GM23338 (cell line): ENCODE data around the gene CYB5R4. TPM values are rescaled to one million over a fixed set of nuclear protein-coding genes. Genes with fewer than 3 reads are reported as not detected.
A peak's percentile ranks its signal among the peaks of the same experiment; 100 is the strongest.

ENCODE experiments used
- ATAC-seq: fragments of 200-7000 bp; cut with Tn5 transposase; 3 replicates; pipeline ENCODE4 v1.9.1; 2020
- DNase-seq: peaks from one replicate; pipeline ENCODE4 v3.0.0-alpha.2; 2015; ENCODE audit warnings: low spot score
- H2AFZ ChIP-seq: fragments of 200-600 bp; sonication (generic); 2 replicates; pipeline ENCODE4 v1.8.0; 2016; ENCODE audit warnings: antibody characterized with exemption, mild to moderate bottlenecking, moderate library complexity
- H3F3A ChIP-seq: fragments of 200-600 bp; sonication (generic); replicated peaks from 2 replicates; pipeline ENCODE4 v1.8.0; 2017; ENCODE audit warnings: antibody characterized with exemption, mixed run types, low read depth
- H3K27ac ChIP-seq: fragments of 200-600 bp; sonication (generic); 2 replicates; pipeline ENCODE4 v1.6.1; 2016; ENCODE audit warnings: low read depth
- H3K27me3 ChIP-seq: fragments of 200-600 bp; sonication (generic); 2 replicates; pipeline ENCODE4 v1.8.0; 2016; ENCODE audit warnings: mild to moderate bottlenecking, mixed run types, moderate library complexity; ENCODE audit not compliant: insufficient read depth
- H3K36me3 ChIP-seq: fragments of 200-600 bp; sonication (generic); 2 replicates; pipeline ENCODE4 v1.8.0; 2016; ENCODE audit warnings: mild to moderate bottlenecking; ENCODE audit not compliant: insufficient read depth
- H3K4me1 ChIP-seq: fragments of 200-600 bp; sonication (generic); 2 replicates; pipeline ENCODE4 v1.8.0; 2016; ENCODE audit warnings: mild to moderate bottlenecking, moderate library complexity; ENCODE audit not compliant: insufficient read depth
- H3K4me2 ChIP-seq: fragments of 200-600 bp; sonication (generic); 2 replicates; pipeline ENCODE4 v1.7.1; 2017; ENCODE audit warnings: mixed run types
- H3K4me3 ChIP-seq: fragments of 200-600 bp; sonication (generic); 2 replicates; pipeline ENCODE4 v1.6.1; 2016; ENCODE audit warnings: mixed run types
- H3K79me2 ChIP-seq: fragments of 200-600 bp; sonication (generic); replicated peaks from 2 replicates; pipeline ENCODE4 v1.8.0; 2017; ENCODE audit warnings: mild to moderate bottlenecking; ENCODE audit not compliant: insufficient read depth
- H3K9me2 ChIP-seq: fragments of 200-600 bp; sonication (generic); 2 replicates; pipeline ENCODE4 v1.8.0; 2017; ENCODE audit not compliant: insufficient read depth
- H4K20me1 ChIP-seq: fragments of 200-600 bp; sonication (generic); replicated peaks from 2 replicates; pipeline ENCODE4 v1.8.0; 2017; ENCODE audit warnings: mild to moderate bottlenecking; ENCODE audit not compliant: insufficient read depth
- H3K27ac Mint-ChIP-seq: 2 replicates; pipeline ENCODE4 v1.8.0; 2020; ENCODE audit warnings: inconsistent platforms, mild to moderate bottlenecking, moderate library complexity, mixed read lengths
- H3K27me3 Mint-ChIP-seq: 3 replicates; pipeline ENCODE4 v1.8.0; 2022; ENCODE audit warnings: low read depth, mild to moderate bottlenecking, moderate library complexity, mixed read lengths, inconsistent platforms; ENCODE audit not compliant: insufficient read depth, poor library complexity
- H3K36me3 Mint-ChIP-seq: 3 replicates; pipeline ENCODE4 v1.8.0; 2021; ENCODE audit warnings: low read depth, mild to moderate bottlenecking, inconsistent platforms, moderate library complexity, mixed read lengths
- H3K4me1 Mint-ChIP-seq: 3 replicates; pipeline ENCODE4 v1.8.0; 2020; ENCODE audit warnings: mild to moderate bottlenecking, inconsistent platforms, mixed read lengths
- H3K4me3 Mint-ChIP-seq: 3 replicates; pipeline ENCODE4 v1.8.0; 2021; ENCODE audit warnings: moderate library complexity, mild to moderate bottlenecking, inconsistent platforms, mixed read lengths
- H3K9me3 Mint-ChIP-seq: 3 replicates; pipeline ENCODE4 v1.8.0; 2020; ENCODE audit warnings: moderate library complexity, mild to moderate bottlenecking, inconsistent platforms, mixed read lengths
- ETS1 ChIP-seq: IDR thresholded peaks from 2 replicates; pipeline ENCODE4 v1.6.1; 2016; ENCODE audit warnings: antibody characterized with exemption
- EZH2phosphoT487 ChIP-seq: fragments of 200-600 bp; sonication (generic); IDR thresholded peaks from one replicate; pipeline ENCODE4 v1.8.1; 2018; ENCODE audit warnings: antibody characterized with exemption; ENCODE audit not compliant: unreplicated experiment
- JUNB ChIP-seq: IDR thresholded peaks from one replicate; pipeline ENCODE4 v1.6.1; 2016; ENCODE audit warnings: antibody characterized with exemption; ENCODE audit not compliant: unreplicated experiment
- NANOG ChIP-seq: IDR thresholded peaks from 2 replicates; pipeline ENCODE4 v1.6.1; 2016; ENCODE audit warnings: antibody characterized with exemption, borderline replicate concordance
- REST ChIP-seq: IDR thresholded peaks from one replicate; pipeline ENCODE4 v1.6.1; 2018; ENCODE audit warnings: antibody characterized with exemption; ENCODE audit not compliant: unreplicated experiment
- ZNF114 ChIP-seq: fragments of 250-450 bp; sonication (Bioruptor Pico); IDR thresholded peaks from 2 replicates; pipeline ENCODE4 v1.5.0; 2020; ENCODE audit warnings: mild to moderate bottlenecking, moderate library complexity
- polyA plus RNA-seq: library from polyadenylated mRNA; unstranded; fragments of >200 nt; fragmentation: Nextera tagmentation; extraction: Ambion mirVana; gene quantifications from 2 replicates; pipeline ENCODE4 v1.2.1, GENCODE V29; 2016
- total RNA-seq: library from RNA; depleted of rRNA; stranded (reverse); fragments of >200 nt; shearing (Covaris generic); gene quantifications from 2 replicates; pipeline ENCODE4 v1.2.3, GENCODE V29; 2014
- TF ChIP-seq, protein P1 (sequence below), 2 experiments: fragments of 200-600 bp in 1 of 2; sonication (generic) in 1 of 2; conservative IDR thresholded peaks; 2 replicates each; pipeline versions ENCODE4 v1.5.1 to v1.6.1; 2016 to 2017; ENCODE audit warnings: antibody characterized with exemption in 2 of 2, low read depth in 2 of 2, mild to moderate bottlenecking in 2 of 2, moderate library complexity in 1 of 2
- TF ChIP-seq, protein P2 (sequence below): fragments of 250-450 bp; sonication (Bioruptor Pico); IDR thresholded peaks from 2 replicates; pipeline ENCODE4 v1.5.0; 2020; ENCODE audit warnings: mild to moderate bottlenecking, moderate library complexity

Gene CYB5R4
- total and polyA plus RNA-seq, 2 experiments from 2014 or later = 8.9 to 17.2 TPM

GRCh38 chr6:83867043-83867442 is 7.6 kb downstream of the CYB5R4 start:
- H3K4me1 ChIP-seq = no peaks in the 10 kb centered on the region
- H3K27ac ChIP-seq = no peak overlapping the region
- DNase-seq (no peak), ATAC-seq (no peak)
- no peaks in the 10 kb centered on the region for H3F3A ChIP-seq
- no peak overlapping the region for H3K4me3 ChIP-seq
- Mint-ChIP-seq H3K9me3 (peaks cover 21% of the 10 kb centered on the region), H3K27me3 (no peaks in the 10 kb centered on the region), H3K27ac (no peak overlapping the region), H3K4me3 (no peak overlapping the region), H3K4me1 (peaks cover 4% of the 10 kb centered on the region; the same call in 2 of the 3 replicates), H3K36me3 (peaks cover 48% of the 10 kb centered on the region)
- peaks cover 19% of the 10 kb centered on the region; the same call in 1 of the 2 replicates for H3K36me3 ChIP-seq
- TF ChIP-seq JUNB = no peak
- TF ChIP-seq NANOG = no peak
- TF ChIP-seq, protein P1, sequence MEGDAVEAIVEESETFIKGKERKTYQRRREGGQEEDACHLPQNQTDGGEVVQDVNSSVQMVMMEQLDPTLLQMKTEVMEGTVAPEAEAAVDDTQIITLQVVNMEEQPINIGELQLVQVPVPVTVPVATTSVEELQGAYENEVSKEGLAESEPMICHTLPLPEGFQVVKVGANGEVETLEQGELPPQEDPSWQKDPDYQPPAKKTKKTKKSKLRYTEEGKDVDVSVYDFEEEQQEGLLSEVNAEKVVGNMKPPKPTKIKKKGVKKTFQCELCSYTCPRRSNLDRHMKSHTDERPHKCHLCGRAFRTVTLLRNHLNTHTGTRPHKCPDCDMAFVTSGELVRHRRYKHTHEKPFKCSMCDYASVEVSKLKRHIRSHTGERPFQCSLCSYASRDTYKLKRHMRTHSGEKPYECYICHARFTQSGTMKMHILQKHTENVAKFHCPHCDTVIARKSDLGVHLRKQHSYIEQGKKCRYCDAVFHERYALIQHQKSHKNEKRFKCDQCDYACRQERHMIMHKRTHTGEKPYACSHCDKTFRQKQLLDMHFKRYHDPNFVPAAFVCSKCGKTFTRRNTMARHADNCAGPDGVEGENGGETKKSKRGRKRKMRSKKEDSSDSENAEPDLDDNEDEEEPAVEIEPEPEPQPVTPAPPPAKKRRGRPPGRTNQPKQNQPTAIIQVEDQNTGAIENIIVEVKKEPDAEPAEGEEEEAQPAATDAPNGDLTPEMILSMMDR (conservative IDR thresholded peaks at IDR 0.05; ENCODE audit: low read depth in 2 of 2) = no peak
- TF ChIP-seq REST = no peak
- no peaks in the 10 kb centered on the region for H3K9me2 ChIP-seq
- peaks cover 4% of the 10 kb centered on the region; the same call in 1 of the 2 replicates for H4K20me1 ChIP-seq
- no peak overlapping the region for H2AFZ ChIP-seq
- H3K79me2 ChIP-seq = peaks cover 26% of the 10 kb centered on the region
- no peak overlapping the region for H3K4me2 ChIP-seq
- H3K27me3 ChIP-seq = no peaks in the 10 kb centered on the region

DNA sequence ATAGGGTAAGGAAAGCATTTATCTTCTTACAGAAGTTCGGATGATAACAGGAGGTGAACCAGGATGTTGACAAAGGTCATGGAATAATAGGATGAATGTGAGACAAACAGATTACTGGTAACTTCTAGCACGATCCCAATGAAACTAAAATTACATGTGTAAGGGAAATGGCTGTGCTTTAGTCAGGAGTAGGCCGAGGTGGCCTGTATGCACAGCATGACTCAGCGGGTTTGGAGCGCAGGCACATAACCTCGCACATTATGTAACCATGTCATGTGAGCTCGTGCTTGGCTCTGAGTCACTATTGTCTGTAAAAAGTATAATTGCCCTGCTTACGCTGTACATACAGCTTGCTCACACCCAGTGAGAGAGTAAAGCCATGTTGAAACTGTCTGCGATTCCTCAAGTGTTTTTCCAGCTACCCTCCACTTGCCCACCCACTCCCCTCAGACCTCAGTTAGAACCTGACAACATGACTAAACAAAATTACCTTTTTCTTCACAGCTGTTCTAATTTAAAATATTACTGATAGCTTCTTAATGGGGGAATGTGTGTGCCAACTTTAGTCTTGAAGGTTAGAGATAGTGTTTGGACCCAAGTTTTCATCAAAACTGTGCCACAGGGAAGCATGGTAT is 8.2 kb downstream of the CYB5R4 start:
- no peaks in the 10 kb centered on the region for H4K20me1 ChIP-seq
- H3K27ac ChIP-seq = no peak overlapping the region
- H3K27me3 Mint-ChIP-seq = no peaks in the 10 kb centered on the region
- H3F3A ChIP-seq = no peaks in the 10 kb centered on the region
- no peak overlapping the region for H2AFZ ChIP-seq
- peaks cover 19% of the 10 kb centered on the region; the same call in 1 of the 2 replicates for H3K36me3 ChIP-seq
- no peak overlapping the region for H3K4me2 ChIP-seq
- no peak overlapping the region for H3K4me3 Mint-ChIP-seq
- H3K4me3 ChIP-seq = no peak overlapping the region
- H3K27me3 ChIP-seq = no peaks in the 10 kb centered on the region
- H3K9me3 Mint-ChIP-seq = peaks cover 21% of the 10 kb centered on the region
- peaks cover 26% of the 10 kb centered on the region for H3K79me2 ChIP-seq
- ATAC-seq (no peak), DNase-seq (peak; percentile 70)
- H3K4me1 Mint-ChIP-seq = peaks cover under 1% of the 10 kb centered on the region; the same call in 2 of the 3 replicates
- H3K36me3 Mint-ChIP-seq = peaks cover 48% of the 10 kb centered on the region
- no peaks in the 10 kb centered on the region for H3K9me2 ChIP-seq
- H3K4me1 ChIP-seq = no peaks in the 10 kb centered on the region
- no peak overlapping the region for H3K27ac Mint-ChIP-seq
- TF ChIP-seq ZNF114 (CRISPR knock-in tag) = no peak
- TF ChIP-seq, protein P2, sequence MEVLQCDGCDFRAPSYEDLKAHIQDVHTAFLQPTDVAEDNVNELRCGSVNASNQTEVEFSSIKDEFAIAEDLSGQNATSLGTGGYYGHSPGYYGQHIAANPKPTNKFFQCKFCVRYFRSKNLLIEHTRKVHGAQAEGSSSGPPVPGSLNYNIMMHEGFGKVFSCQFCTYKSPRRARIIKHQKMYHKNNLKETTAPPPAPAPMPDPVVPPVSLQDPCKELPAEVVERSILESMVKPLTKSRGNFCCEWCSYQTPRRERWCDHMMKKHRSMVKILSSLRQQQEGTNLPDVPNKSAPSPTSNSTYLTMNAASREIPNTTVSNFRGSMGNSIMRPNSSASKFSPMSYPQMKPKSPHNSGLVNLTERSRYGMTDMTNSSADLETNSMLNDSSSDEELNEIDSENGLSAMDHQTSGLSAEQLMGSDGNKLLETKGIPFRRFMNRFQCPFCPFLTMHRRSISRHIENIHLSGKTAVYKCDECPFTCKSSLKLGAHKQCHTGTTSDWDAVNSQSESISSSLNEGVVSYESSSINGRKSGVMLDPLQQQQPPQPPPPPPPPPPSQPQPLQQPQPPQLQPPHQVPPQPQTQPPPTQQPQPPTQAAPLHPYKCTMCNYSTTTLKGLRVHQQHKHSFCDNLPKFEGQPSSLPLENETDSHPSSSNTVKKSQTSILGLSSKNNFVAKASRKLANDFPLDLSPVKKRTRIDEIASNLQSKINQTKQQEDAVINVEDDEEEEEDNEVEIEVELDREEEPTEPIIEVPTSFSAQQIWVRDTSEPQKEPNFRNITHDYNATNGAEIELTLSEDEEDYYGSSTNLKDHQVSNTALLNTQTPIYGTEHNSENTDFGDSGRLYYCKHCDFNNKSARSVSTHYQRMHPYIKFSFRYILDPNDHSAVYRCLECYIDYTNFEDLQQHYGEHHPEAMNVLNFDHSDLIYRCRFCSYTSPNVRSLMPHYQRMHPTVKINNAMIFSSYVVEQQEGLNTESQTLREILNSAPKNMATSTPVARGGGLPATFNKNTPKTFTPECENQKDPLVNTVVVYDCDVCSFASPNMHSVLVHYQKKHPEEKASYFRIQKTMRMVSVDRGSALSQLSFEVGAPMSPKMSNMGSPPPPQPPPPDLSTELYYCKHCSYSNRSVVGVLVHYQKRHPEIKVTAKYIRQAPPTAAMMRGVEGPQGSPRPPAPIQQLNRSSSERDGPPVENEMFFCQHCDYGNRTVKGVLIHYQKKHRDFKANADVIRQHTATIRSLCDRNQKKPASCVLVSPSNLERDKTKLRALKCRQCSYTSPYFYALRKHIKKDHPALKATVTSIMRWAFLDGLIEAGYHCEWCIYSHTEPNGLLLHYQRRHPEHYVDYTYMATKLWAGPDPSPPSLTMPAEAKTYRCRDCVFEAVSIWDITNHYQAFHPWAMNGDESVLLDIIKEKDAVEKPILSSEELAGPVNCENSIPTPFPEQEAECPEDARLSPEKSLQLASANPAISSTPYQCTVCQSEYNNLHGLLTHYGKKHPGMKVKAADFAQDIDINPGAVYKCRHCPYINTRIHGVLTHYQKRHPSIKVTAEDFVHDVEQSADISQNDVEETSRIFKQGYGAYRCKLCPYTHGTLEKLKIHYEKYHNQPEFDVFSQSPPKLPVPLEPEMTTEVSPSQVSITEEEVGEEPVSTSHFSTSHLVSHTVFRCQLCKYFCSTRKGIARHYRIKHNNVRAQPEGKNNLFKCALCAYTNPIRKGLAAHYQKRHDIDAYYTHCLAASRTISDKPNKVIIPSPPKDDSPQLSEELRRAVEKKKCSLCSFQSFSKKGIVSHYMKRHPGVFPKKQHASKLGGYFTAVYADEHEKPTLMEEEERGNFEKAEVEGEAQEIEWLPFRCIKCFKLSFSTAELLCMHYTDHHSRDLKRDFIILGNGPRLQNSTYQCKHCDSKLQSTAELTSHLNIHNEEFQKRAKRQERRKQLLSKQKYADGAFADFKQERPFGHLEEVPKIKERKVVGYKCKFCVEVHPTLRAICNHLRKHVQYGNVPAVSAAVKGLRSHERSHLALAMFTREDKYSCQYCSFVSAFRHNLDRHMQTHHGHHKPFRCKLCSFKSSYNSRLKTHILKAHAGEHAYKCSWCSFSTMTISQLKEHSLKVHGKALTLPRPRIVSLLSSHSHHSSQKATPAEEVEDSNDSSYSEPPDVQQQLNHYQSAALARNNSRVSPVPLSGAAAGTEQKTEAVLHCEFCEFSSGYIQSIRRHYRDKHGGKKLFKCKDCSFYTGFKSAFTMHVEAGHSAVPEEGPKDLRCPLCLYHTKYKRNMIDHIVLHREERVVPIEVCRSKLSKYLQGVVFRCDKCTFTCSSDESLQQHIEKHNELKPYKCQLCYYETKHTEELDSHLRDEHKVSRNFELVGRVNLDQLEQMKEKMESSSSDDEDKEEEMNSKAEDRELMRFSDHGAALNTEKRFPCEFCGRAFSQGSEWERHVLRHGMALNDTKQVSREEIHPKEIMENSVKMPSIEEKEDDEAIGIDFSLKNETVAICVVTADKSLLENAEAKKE = no peak
- TF ChIP-seq ETS1 = no peak
- TF ChIP-seq EZH2phosphoT487 = no peak
- no peak for TF ChIP-seq JUNB
